B cell (primary cell): ENCODE data around the gene ARHGEF19. TPM values are rescaled to one million over a fixed set of nuclear protein-coding genes. Genes with fewer than 3 reads are reported as not detected.

Experiments used
- ATAC-seq: fragments of 200-7000 bp; cut with Tn5 transposase; one replicate; pipeline ENCODE4 v1.10.0; 2021; ENCODE audit warnings: low read depth, mild to moderate bottlenecking, moderate number of reproducible peaks, moderate library complexity
- CTCF ChIA-PET: fragments of 350-600 bp; sonication (Branson Sonifier 250); formaldehyde crosslinking; loops from one replicate; lab custom pipeline; 2021; ENCODE audit warnings: antibody characterized with exemption, inconsistent platforms; lab: Charles Lee
- POLR2A ChIA-PET: fragments of 350-600 bp; sonication (Branson Sonifier 250); formaldehyde crosslinking; loops from one replicate; lab custom pipeline; 2021; ENCODE audit warnings: antibody characterized with exemption; lab: Charles Lee
- DNase-seq: peaks from one replicate; pipeline ENCODE4 v3.0.0; 2013
- H2AFZ ChIP-seq: 2 replicates; pipeline ENCODE4 v1.6.1; 2012; ENCODE audit warnings: mild to moderate bottlenecking, low read depth, low read length; ENCODE audit not compliant: insufficient read depth, poor library complexity, severe bottlenecking
- H3K27ac ChIP-seq, 2 donors: 1 replicate in 1 of 2; 2 replicates in 1 of 2; pipeline ENCODE4 v1.5.1; 2012 to 2013; ENCODE audit warnings: low read length in 2 of 2, mild to moderate bottlenecking in 2 of 2, moderate library complexity in 1 of 2
- H3K27me3 ChIP-seq, 4 experiments: fragments of 200-600 bp in 1 of 4; sonication (generic) in 1 of 4; replicated peaks in 1 of 4; 1 replicate in 2 of 4; 2 replicates in 2 of 4; pipeline versions ENCODE4 v1.6.1 to v1.7.0; 2013 to 2016; ENCODE audit warnings: low read length in 3 of 4, mild to moderate bottlenecking in 2 of 4, mixed read lengths in 1 of 4, moderate library complexity in 1 of 4; ENCODE audit not compliant: insufficient read depth in 4 of 4, control insufficient read depth in 3 of 4; ENCODE audit errors: control extremely low read depth in 1 of 4
- H3K36me3 ChIP-seq, 2 experiments: replicated peaks in 1 of 2; 1 replicate in 1 of 2; 2 replicates in 1 of 2; pipeline versions ENCODE4 v1.6.1 to v1.7.1; 2013; ENCODE audit warnings: low read length in 1 of 2; ENCODE audit not compliant: insufficient read depth in 2 of 2, control insufficient read depth in 1 of 2; ENCODE audit errors: control extremely low read depth in 1 of 2, extremely low read depth in 1 of 2
- H3K4me1 ChIP-seq, 2 donors: fragments of 200-600 bp in 1 of 2; sonication (generic) in 1 of 2; 1 replicate in 1 of 2; 2 replicates in 1 of 2; pipeline versions ENCODE4 v1.5.1 to v1.6.1; 2013 to 2017; ENCODE audit warnings: low read length in 2 of 2; ENCODE audit not compliant: control insufficient read depth in 2 of 2, insufficient read depth in 2 of 2
- H3K4me2 ChIP-seq: replicated peaks from 2 replicates; pipeline ENCODE3; 2012; ENCODE audit warnings: mild to moderate bottlenecking, low read depth, low read length; ENCODE audit not compliant: poor library complexity, severe bottlenecking
- H3K4me3 ChIP-seq, 5 experiments: fragments of 200-600 bp in 1 of 5; sonication (generic) in 1 of 5; 1 replicate in 3 of 5; 2 replicates in 2 of 5; pipeline versions ENCODE4 v1.5.1 to v1.7.0; 2011 to 2016; ENCODE audit warnings: low read length in 4 of 5, mild to moderate bottlenecking in 4 of 5, low read depth in 2 of 5, control low read depth in 1 of 5, moderate library complexity in 1 of 5; ENCODE audit not compliant: insufficient read depth in 1 of 5; ENCODE audit errors: control extremely low read depth in 1 of 5, extremely low read depth in 1 of 5
- H3K79me2 ChIP-seq: fragments of 200-600 bp; sonication (generic); one replicate; pipeline ENCODE4 v1.6.0; 2016; ENCODE audit warnings: low read length; ENCODE audit not compliant: control insufficient read depth, insufficient read depth
- H3K9ac ChIP-seq: fragments of 200-600 bp; sonication (generic); 2 replicates; pipeline ENCODE4 v1.6.1; 2017; ENCODE audit warnings: mild to moderate bottlenecking, low read length, moderate library complexity
- H3K9me3 ChIP-seq, 3 donors: one replicate each; pipeline versions ENCODE4 v1.6.1 to v1.7.1; 2013; ENCODE audit warnings: low read length in 2 of 3; ENCODE audit not compliant: control insufficient read depth in 2 of 3, insufficient read depth in 1 of 3; ENCODE audit errors: control extremely low read depth in 1 of 3
- H4K20me1 ChIP-seq: 2 replicates; pipeline ENCODE4 v1.6.0; 2012; ENCODE audit warnings: mild to moderate bottlenecking, low read length; ENCODE audit not compliant: insufficient read depth, control insufficient read depth, poor library complexity, severe bottlenecking
- H3K27ac Mint-ChIP-seq: one replicate; pipeline ENCODE4 v1.8.0; 2021; ENCODE audit warnings: mixed read lengths
- H3K27me3 Mint-ChIP-seq: one replicate; pipeline ENCODE4 v1.8.0; 2021; ENCODE audit warnings: mixed read lengths
- H3K4me1 Mint-ChIP-seq: one replicate; pipeline ENCODE4 v1.8.0; 2021; ENCODE audit warnings: mixed read lengths
- H3K4me3 Mint-ChIP-seq: one replicate; pipeline ENCODE4 v1.8.0; 2021; ENCODE audit warnings: mixed read lengths
- H3K9me3 Mint-ChIP-seq: one replicate; pipeline ENCODE4 v1.8.0; 2022; ENCODE audit warnings: mixed read lengths; ENCODE audit not compliant: insufficient read depth
- CTCF ChIP-seq: fragments of 200-600 bp; IDR thresholded peaks from one replicate; pipeline ENCODE4 v1.8.0; 2022; ENCODE audit warnings: antibody characterized with exemption, mild to moderate bottlenecking
- EZH2 ChIP-seq: IDR thresholded peaks from 2 replicates; pipeline ENCODE4 v1.6.1; 2012; ENCODE audit warnings: borderline replicate concordance, low read depth, mild to moderate bottlenecking, moderate library complexity, low read length; ENCODE audit not compliant: insufficient read depth, poor library complexity, severe bottlenecking
- WGBS: methylation state at CpG from one replicate; pipeline ENCODE4 v1.1.5; 2013; ENCODE audit warnings: missing lambda C conversion rate; ENCODE audit not compliant: insufficient coverage; 5-methylcytosine and 5-hydroxymethylcytosine counted together
- intact Hi-C: fragments of 100-400 bp; cut with micrococcal nuclease; formaldehyde crosslinking; loops from one replicate; pipeline ENCODE4 v1.10.0; 2022
- polyA plus RNA-seq: library from polyadenylated mRNA; depleted of rRNA; stranded (reverse); fragments of >200 nt; gene quantifications from 2 replicates; pipeline ENCODE4 v1.2.3, GENCODE V29; 2012
- total RNA-seq, 2 donors: library from RNA; stranded (reverse); fragments of 120-200 nt in 1 of 2; gene quantifications; 1 replicate in 1 of 2; 2 replicates in 1 of 2; pipeline versions ENCODE4 v1.2.3 to v1.2.4, GENCODE V29; 2013 to 2022

The ARHGEF19 gene
- total and polyA plus RNA-seq, 2 donors (not counting 1 experiment from before 2014, with no cell fraction given) = 13.9 to 20.9 TPM

- ChIA-PET POLR2A (no interaction called here), CTCF (interaction anchor here (0.5 to 12.1 kb wide), 4 partner anchors 21 to 105 kb away, joined by 3 to 237 read pairs (median 4); no protein-coding TSS in a partner anchor)
- no peak overlapping the region for H3K4me3 ChIP-seq
- no peaks in the 10 kb centered on the region for H3K79me2 ChIP-seq
- DNase-seq = no peak
- ATAC-seq = no peak
- no peak overlapping the region for H3K4me3 Mint-ChIP-seq
- H2AFZ ChIP-seq = no peak overlapping the region
- H3K27me3 Mint-ChIP-seq = peaks cover 16% of the 10 kb centered on the region
- H3K27ac ChIP-seq = no peak overlapping the region
- intact Hi-C loops = no loop called here
- no peak for TF ChIP-seq CTCF
- no peak for TF ChIP-seq EZH2
- peaks cover 2% of the 10 kb centered on the region for H3K4me1 Mint-ChIP-seq
- no peaks in the 10 kb centered on the region for H3K36me3 ChIP-seq
- no peak overlapping the region for H3K9ac ChIP-seq
- peaks cover 0 to 19% (median 6%) of the 10 kb centered on the region in 4 experiments for H3K27me3 ChIP-seq
- no peaks in the 10 kb centered on the region for H4K20me1 ChIP-seq
- peaks cover 5 to 7% of the 10 kb centered on the region in 2 donors for H3K4me1 ChIP-seq
- 92% methylated on average over 8 of the region's 10 CpGs for WGBS
- no peaks in the 10 kb centered on the region for H3K9me3 ChIP-seq
- H3K27ac Mint-ChIP-seq = no peak overlapping the region
- H3K9me3 Mint-ChIP-seq = no peaks in the 10 kb centered on the region
- no peak overlapping the region for H3K4me2 ChIP-seq
These were observed 27.7 kb downstream of the ARHGEF19 start for GRCh38 chr1:16184557-16185303.
